Stomach (tissue), 4 donors: ENCODE results near the gene ZNF580.

Experiments used
- EP300 ChIP-seq: sonication (generic); formaldehyde crosslinking; IDR thresholded peaks from one replicate; pipeline ENCODE4 v1.6.1; 2017; ENCODE audit warnings: antibody characterized with exemption
- POLR2A ChIP-seq, 4 donors: fragments of 450-650 bp; IDR thresholded peaks; one replicate each; pipeline ENCODE4 v1.6.1; 2016; ENCODE audit warnings: antibody characterized with exemption in 4 of 4, control low read depth in 2 of 4, mild to moderate bottlenecking in 1 of 4, moderate library complexity in 1 of 4
- POLR2AphosphoS5 ChIP-seq, 3 donors: sonication (generic); formaldehyde crosslinking; IDR thresholded peaks; one replicate each; pipeline ENCODE4 v1.6.1; 2016; ENCODE audit warnings: antibody characterized with exemption in 3 of 3
- TF ChIP-seq, protein P1 (sequence below), 7 experiments: fragments of 450-650 bp in 4 of 7; fragments of 200-600 bp in 3 of 7; sonication (generic) in 3 of 7; IDR thresholded peaks; one replicate each; pipeline ENCODE4 v1.5.1; 2016 to 2019; ENCODE audit warnings: antibody characterized with exemption in 7 of 7, control low read depth in 2 of 7, mild to moderate bottlenecking in 1 of 7

DNA sequence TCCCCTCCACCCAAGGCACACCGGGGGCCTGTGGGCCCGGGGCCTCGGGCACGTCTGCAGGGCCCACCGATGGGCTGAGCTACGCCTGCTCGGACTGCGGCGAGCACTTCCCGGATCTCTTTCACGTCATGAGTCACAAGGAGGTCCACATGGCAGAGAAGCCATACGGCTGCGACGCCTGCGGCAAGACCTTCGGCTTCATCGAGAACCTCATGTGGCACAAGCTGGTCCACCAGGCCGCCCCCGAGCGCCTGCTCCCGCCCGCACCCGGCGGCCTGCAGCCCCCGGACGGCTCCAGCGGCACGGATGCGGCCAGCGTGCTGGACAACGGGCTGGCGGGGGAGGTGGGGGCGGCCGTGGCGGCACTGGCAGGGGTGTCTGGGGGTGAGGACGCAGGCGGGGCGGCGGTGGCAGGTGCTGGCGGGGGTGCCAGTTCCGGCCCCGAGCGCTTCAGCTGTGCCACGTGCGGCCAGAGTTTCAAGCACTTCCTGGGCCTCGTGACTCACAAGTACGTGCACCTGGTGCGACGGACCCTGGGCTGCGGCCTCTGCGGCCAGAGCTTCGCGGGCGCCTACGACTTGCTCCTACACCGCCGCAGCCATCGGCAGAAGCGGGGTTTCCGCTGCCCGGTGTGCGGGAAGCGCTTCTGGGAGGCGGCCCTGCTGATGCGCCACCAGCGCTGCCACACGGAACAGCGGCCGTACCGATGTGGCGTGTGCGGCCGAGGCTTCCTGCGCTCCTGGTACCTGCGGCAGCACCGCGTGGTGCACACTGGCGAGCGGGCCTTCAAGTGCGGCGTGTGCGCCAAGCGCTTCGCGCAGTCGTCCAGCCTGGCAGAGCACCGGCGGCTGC, 25.0 kb upstream of the ZNF580 start:
- TF ChIP-seq EP300 (no peak), POLR2A (IDR thresholded peaks at IDR 0.05) (no peak), POLR2AphosphoS5 (IDR thresholded peaks at IDR 0.05) (no peak)
- TF ChIP-seq, protein P1, sequence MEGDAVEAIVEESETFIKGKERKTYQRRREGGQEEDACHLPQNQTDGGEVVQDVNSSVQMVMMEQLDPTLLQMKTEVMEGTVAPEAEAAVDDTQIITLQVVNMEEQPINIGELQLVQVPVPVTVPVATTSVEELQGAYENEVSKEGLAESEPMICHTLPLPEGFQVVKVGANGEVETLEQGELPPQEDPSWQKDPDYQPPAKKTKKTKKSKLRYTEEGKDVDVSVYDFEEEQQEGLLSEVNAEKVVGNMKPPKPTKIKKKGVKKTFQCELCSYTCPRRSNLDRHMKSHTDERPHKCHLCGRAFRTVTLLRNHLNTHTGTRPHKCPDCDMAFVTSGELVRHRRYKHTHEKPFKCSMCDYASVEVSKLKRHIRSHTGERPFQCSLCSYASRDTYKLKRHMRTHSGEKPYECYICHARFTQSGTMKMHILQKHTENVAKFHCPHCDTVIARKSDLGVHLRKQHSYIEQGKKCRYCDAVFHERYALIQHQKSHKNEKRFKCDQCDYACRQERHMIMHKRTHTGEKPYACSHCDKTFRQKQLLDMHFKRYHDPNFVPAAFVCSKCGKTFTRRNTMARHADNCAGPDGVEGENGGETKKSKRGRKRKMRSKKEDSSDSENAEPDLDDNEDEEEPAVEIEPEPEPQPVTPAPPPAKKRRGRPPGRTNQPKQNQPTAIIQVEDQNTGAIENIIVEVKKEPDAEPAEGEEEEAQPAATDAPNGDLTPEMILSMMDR (IDR thresholded peaks at IDR 0.05), result no peak
